ENCODE results near the gene ZBTB2. TPM values are rescaled to one million over a fixed set of nuclear protein-coding genes. Genes with fewer than 3 reads are reported as not detected.

ZBTB2 gene
- total RNA-seq, 3 donors from 2014 or later, result 9.9 to 20.5 (median 15.1) TPM

DNA sequence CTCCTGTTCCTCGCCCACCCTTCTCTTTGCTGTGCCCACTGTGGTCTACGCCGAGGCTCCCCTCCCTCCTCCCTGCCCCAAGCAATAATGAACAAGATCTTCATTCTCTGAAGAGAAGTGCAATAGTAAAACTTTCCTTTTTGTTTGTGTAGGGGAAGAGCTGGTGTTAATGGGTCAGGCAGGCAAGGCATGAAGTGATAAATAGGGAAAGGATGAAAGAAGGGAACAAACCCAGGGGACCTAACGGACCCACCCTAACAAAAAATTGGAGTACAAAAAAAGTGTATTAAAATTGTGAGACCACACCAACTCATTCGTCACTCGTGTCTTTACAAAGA lies 66.9 kb downstream of the ZBTB2 start:
- Histone ChIP-seq H3K9me3 (no peaks in the 10 kb centered on the region), H3K4me1 (peaks cover 0 to 5% of the 10 kb centered on the region in 2 donors), H3K36me3 (no peaks in the 10 kb centered on the region), H3K27ac (peak overlapping the region in 1 of 2 donors; percentile 69), H3K4me3 (no peak overlapping the region), H3K27me3 (no peaks in the 10 kb centered on the region)
- no peak for DNase-seq (ENCODE audit: low spot score in 2 of 2)
- TF ChIP-seq POLR2A (IDR thresholded peaks at IDR 0.05), result no peak
- TF ChIP-seq, protein P1, sequence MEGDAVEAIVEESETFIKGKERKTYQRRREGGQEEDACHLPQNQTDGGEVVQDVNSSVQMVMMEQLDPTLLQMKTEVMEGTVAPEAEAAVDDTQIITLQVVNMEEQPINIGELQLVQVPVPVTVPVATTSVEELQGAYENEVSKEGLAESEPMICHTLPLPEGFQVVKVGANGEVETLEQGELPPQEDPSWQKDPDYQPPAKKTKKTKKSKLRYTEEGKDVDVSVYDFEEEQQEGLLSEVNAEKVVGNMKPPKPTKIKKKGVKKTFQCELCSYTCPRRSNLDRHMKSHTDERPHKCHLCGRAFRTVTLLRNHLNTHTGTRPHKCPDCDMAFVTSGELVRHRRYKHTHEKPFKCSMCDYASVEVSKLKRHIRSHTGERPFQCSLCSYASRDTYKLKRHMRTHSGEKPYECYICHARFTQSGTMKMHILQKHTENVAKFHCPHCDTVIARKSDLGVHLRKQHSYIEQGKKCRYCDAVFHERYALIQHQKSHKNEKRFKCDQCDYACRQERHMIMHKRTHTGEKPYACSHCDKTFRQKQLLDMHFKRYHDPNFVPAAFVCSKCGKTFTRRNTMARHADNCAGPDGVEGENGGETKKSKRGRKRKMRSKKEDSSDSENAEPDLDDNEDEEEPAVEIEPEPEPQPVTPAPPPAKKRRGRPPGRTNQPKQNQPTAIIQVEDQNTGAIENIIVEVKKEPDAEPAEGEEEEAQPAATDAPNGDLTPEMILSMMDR (IDR thresholded peaks at IDR 0.05), result peak in 1 of 3 donors; percentile 6
- intact Hi-C loops (cut with DNase I; ENCODE audit: low total_unique reads), result no loop called here

DNA sequence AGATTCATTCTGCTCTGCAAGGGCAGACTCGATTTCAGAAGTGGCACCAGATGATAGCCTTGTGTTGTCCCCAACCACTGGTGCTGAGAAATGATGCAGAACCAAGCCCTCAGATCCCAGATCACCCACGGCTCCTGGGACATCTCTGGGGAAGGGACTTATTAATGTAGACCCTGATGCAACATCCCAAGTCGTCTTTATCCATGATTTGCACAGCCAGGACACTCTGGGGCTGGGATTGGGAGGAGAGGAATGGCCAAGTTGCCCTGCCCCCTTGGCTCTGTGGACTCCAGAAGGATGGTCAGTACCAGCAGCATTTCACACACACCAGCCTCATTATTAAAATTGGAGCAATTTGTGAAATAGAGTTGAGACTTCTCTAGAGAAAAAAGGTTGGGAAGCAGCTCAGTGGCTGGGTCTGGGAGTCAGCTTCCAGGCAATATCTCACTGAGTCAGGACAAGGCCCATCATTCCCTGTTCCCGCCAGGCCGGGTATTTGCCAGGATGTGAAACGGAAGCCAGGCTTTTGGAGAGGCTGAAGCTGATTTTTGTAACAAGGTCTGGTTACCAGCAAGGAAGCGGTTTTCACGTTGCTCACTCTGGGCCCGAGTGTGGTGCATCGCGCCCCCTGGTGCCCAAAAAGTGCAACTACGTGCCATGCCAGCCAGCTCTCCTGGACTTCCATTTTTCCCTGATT lies 67.4 kb downstream of the ZBTB2 start:
- no peaks in the 10 kb centered on the region for H3K36me3 ChIP-seq
- peak; percentile 20 to 72 (median 68) for TF ChIP-seq POLR2AphosphoS5 (IDR thresholded peaks at IDR 0.05)
- TF ChIP-seq POLR2A (IDR thresholded peaks at IDR 0.05), result no peak
- TF ChIP-seq, protein P1 (IDR thresholded peaks at IDR 0.05), result peak; percentile 91 to 97 (median 95)
- H3K27me3 ChIP-seq, result no peaks in the 10 kb centered on the region
- H3K4me3 ChIP-seq, result no peak overlapping the region
- peaks cover 0 to 5% of the 10 kb centered on the region in 2 donors for H3K4me1 ChIP-seq
- H3K27ac ChIP-seq, result peak overlapping the region in 1 of 2 donors; percentile 69
- H3K9me3 ChIP-seq, result no peaks in the 10 kb centered on the region
- DNase-seq (ENCODE audit: low spot score in 2 of 2), result peak; percentile 51 to 78
- intact Hi-C loops (cut with DNase I; ENCODE audit: low total_unique reads), result no loop called here

DNA sequence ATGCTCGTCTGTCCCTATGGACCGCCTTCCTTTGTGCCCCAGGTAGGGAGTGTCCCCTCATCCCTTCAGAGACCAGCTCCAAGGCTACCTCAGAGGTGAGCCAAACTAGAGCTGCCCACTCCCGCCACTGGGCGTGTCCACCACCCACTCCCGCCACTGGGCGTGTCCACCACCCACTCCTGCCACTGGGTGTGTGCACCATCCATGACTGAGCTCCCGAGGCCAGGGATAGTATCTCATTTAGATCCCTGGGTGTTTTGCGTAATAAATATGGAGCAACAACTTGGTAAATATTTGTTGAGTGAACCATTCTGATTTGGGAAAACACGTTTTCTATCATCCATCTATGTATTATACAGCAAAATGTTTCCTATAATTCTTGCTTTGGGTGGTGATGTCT lies 68.8 kb downstream of the ZBTB2 start:
- H3K4me3 ChIP-seq, result no peak overlapping the region
- no peak overlapping the region for H3K27ac ChIP-seq
- no peaks in the 10 kb centered on the region for H3K36me3 ChIP-seq
- no peak for DNase-seq (ENCODE audit: low spot score in 2 of 2)
- peaks cover 0 to 5% of the 10 kb centered on the region in 2 donors for H3K4me1 ChIP-seq
- TF ChIP-seq, protein P1 (IDR thresholded peaks at IDR 0.05), result no peak
- TF ChIP-seq POLR2AphosphoS5 (IDR thresholded peaks at IDR 0.05), result no peak
- no peak for TF ChIP-seq POLR2A (IDR thresholded peaks at IDR 0.05)
- intact Hi-C loops (cut with DNase I; ENCODE audit: low total_unique reads), result no loop called here
- H3K9me3 ChIP-seq, result no peaks in the 10 kb centered on the region
- no peaks in the 10 kb centered on the region for H3K27me3 ChIP-seq

DNA sequence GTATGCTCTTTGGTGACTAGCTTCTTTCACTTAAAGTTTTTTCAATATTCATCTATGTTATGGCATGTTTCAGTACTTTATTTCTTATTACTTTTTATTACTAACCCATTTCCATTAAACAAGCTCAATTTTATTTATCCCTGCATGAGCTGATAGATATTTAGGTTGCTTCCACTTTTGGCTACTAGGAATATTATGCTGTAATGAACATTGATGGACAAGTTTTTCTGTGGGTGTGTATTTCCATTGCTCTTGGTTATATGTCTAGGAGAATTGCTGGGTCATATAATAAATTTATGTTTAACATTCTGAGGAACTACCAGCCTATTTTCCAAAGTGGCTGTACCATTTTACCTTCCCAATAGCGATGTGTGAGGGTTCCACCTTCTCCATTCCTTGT lies 69.9 kb downstream of the ZBTB2 start:
- no peak overlapping the region for H3K27ac ChIP-seq
- no peak for DNase-seq (ENCODE audit: low spot score in 2 of 2)
- peaks cover 0 to 5% of the 10 kb centered on the region in 2 donors for H3K4me1 ChIP-seq
- no peaks in the 10 kb centered on the region for H3K36me3 ChIP-seq
- H3K27me3 ChIP-seq, result no peaks in the 10 kb centered on the region
- TF ChIP-seq POLR2A (IDR thresholded peaks at IDR 0.05), result no peak
- no peak for TF ChIP-seq POLR2AphosphoS5 (IDR thresholded peaks at IDR 0.05)
- TF ChIP-seq, protein P1 (IDR thresholded peaks at IDR 0.05), result no peak
- H3K9me3 ChIP-seq, result no peaks in the 10 kb centered on the region
- H3K4me3 ChIP-seq, result no peak overlapping the region
- intact Hi-C loops (cut with DNase I; ENCODE audit: low total_unique reads), result no loop called here

DNA sequence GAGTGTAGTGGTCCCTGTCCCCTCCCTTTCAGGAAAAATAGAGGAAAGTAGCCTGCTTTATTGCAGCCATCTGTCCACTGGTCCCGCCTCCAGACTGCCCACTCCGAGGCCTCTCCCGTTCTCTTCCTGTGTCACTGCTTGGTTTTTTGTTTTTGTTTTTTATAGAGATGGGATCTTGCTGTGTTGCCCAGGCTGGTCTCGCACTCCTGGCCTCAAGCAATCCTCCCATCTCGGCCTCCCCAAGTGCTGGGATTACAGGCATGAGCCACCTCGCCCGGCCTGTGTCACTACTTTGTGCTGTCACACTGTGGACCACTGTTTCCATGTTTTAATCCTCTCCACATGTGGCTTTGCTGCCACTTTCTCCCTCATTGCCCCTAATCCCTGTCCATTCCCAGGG lies 71.2 kb downstream of the ZBTB2 start:
- Histone ChIP-seq H3K4me1 (peaks cover 0 to 3% of the 10 kb centered on the region in 2 donors), H3K4me3 (no peak overlapping the region), H3K36me3 (no peaks in the 10 kb centered on the region), H3K9me3 (no peaks in the 10 kb centered on the region), H3K27me3 (no peaks in the 10 kb centered on the region), H3K27ac (no peak overlapping the region)
- intact Hi-C loops (cut with DNase I; ENCODE audit: low total_unique reads), result no loop called here
- TF ChIP-seq, protein P1 (IDR thresholded peaks at IDR 0.05), result no peak
- TF ChIP-seq POLR2AphosphoS5 (IDR thresholded peaks at IDR 0.05), result no peak
- no peak for TF ChIP-seq POLR2A (IDR thresholded peaks at IDR 0.05)
- DNase-seq (ENCODE audit: low spot score in 2 of 2), result no peak
